Measurements from ENCODE around the gene EPS8L1. TPM values are rescaled to one million over a fixed set of nuclear protein-coding genes. Genes with fewer than 3 reads are reported as not detected.

EPS8L1 gene
- total RNA-seq, 4 donors from 2014 or later = 28.7 to 115 (median 49.1) TPM

DNA sequence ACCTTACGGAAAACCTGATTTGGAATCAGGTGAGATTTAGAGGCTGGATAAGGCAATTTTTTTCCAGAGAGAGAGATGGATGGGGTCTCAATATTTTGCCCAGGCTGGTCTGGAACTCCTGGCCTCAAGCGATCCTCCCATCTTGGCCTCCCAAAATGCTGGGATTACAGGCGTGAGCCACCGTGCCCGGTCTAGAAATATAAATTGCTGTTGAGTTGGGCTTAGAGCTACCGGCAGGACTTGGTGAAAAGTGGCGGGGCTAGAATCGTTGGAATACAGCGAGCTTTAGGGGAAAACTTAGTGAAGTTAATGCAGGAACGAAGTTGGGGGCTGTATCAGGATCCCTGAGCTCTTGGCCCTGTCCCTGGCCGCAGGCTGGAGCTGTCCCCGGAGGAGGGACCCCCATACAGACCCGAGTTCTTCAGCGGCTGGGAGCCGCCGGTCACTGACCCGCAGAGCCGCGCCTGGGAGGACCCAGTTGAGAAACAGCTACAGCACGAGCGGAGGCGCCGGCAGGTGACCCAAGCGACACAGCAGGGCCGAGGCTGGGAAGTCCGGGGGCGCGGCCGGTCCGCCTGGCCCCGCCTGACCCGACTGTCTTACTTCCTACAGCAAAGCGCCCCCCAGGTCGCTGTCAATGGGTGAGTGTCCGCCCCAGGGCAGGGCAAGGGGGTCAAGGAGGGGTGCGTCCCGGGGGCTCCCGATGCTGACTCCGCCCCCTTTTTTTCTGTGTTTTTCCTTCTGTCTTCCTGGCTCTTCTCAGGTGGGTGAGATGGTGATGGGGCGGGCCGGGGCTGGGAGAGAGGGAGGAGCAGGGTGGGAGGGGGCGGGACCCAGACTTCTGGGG is 7.6 kb downstream of the EPS8L1 start:
- 65 to 70% methylated on average over 5 to 38 of the region's 42 CpGs for WGBS, 2 donors (ENCODE audit: low coverage in 1 of 2)
- in situ Hi-C loops (cut with MboI; ENCODE audit: low pct_ligation_motif_present in 1 of 4, low pct_unique_long_range_greater_than_20kb in 1 of 4, low sequenced_read_pairs in 3 of 4) = no loop called here
- Histone ChIP-seq H3K27ac (no peak overlapping the region), H3K4me1 (peaks cover 11 to 53% (median 44%) of the 10 kb centered on the region in 4 donors), H3K4me3 (no peak overlapping the region), H3K9me3 (no peaks in the 10 kb centered on the region), H3K27me3 (peaks cover 77% of the 10 kb centered on the region), H3K36me3 (no peaks in the 10 kb centered on the region)
- DNase-seq = no peak
- TF ChIP-seq EP300 (IDR thresholded peaks at IDR 0.05; ENCODE audit: low read depth) (no peak), POLR2A (IDR thresholded peaks at IDR 0.05) (no peak), POLR2AphosphoS5 (IDR thresholded peaks at IDR 0.05) (no peak)
- TF ChIP-seq, protein P1, sequence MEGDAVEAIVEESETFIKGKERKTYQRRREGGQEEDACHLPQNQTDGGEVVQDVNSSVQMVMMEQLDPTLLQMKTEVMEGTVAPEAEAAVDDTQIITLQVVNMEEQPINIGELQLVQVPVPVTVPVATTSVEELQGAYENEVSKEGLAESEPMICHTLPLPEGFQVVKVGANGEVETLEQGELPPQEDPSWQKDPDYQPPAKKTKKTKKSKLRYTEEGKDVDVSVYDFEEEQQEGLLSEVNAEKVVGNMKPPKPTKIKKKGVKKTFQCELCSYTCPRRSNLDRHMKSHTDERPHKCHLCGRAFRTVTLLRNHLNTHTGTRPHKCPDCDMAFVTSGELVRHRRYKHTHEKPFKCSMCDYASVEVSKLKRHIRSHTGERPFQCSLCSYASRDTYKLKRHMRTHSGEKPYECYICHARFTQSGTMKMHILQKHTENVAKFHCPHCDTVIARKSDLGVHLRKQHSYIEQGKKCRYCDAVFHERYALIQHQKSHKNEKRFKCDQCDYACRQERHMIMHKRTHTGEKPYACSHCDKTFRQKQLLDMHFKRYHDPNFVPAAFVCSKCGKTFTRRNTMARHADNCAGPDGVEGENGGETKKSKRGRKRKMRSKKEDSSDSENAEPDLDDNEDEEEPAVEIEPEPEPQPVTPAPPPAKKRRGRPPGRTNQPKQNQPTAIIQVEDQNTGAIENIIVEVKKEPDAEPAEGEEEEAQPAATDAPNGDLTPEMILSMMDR (IDR thresholded peaks at IDR 0.05) = no peak
- intact Hi-C loops (cut with DNase I; ENCODE audit: low total_unique reads) = no loop called here

DNA sequence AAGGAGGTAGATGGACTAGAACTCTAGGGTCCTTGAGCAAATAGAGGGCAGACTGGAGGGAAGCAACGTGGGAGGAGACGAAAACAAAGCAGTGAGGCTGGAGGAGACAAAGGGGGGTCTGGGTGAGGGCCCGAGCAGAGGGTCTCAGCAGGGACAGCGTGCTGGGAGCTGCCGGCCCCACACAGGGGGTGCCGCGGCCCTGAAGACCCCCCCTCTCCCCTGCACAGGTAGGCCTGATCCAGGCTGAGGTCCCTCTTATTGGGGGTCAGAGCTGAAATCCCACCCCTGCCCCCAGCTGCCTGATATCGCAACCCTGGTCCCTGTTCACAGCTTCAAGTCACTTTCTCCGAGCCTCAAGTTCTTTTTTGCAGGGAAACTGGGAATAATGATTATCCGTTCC is 8.7 kb downstream of the EPS8L1 start:
- TF ChIP-seq EP300 (IDR thresholded peaks at IDR 0.05; ENCODE audit: low read depth) (no peak), POLR2AphosphoS5 (IDR thresholded peaks at IDR 0.05) (no peak), POLR2A (IDR thresholded peaks at IDR 0.05) (no peak)
- TF ChIP-seq, protein P1 (IDR thresholded peaks at IDR 0.05) = no peak
- Histone ChIP-seq H3K4me1 (peaks cover 14 to 57% (median 47%) of the 10 kb centered on the region in 4 donors), H3K4me3 (no peak overlapping the region), H3K27me3 (peaks cover 75% of the 10 kb centered on the region), H3K27ac (no peak overlapping the region), H3K9me3 (no peaks in the 10 kb centered on the region), H3K36me3 (no peaks in the 10 kb centered on the region)
- intact Hi-C loops (cut with DNase I; ENCODE audit: low total_unique reads) (no loop called here), in situ Hi-C loops (cut with MboI; ENCODE audit: low pct_ligation_motif_present in 1 of 4, low pct_unique_long_range_greater_than_20kb in 1 of 4, low sequenced_read_pairs in 3 of 4) (no loop called here)
- WGBS, 2 donors (ENCODE audit: low coverage in 1 of 2) = 87 to 90% methylated on average over 5 to 10 of the region's 10 CpGs
- no peak for DNase-seq

DNA sequence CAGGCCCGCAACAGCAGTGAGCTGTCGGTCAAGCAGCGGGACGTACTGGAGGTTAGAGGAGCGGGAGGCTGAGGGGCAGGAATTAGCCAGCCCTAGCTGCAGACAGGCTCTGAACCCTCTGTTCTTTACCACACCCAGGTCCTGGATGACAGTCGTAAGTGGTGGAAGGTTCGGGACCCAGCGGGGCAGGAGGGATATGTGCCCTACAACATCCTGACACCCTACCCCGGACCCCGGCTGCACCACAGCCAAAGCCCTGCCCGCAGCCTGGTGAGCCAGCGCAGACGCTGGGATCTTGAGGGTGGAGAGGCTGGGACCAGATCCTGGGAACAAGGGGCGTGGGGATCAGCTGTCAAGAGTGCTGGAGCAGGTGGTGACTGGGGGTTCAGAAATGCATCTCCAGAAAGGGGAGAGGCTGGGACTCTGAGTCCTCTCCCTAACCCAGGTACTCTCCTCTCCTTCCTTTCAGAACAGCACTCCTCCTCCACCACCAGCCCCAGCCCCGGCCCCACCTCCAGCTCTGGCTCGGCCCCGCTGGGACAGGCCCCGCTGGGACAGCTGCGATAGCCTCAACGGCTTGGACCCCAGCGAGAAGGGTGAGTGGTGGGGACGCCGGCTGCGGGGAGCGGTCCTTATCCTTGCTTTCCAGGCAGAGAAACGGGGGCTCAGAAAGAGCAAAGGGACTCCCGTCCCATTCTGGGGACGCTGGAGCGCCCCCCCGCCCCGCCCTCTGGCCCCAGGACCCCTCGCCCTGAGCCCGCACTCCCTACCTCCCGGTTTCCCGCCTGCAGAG is 10.4 kb downstream of the EPS8L1 start:
- Histone ChIP-seq H3K4me1 (peaks cover 10 to 41% (median 33%) of the 10 kb centered on the region in 4 donors), H3K27me3 (peaks cover 57% of the 10 kb centered on the region), H3K4me3 (peak overlapping the region in 3 of 4 donors; percentile 21 to 47 (median 36)), H3K27ac (no peak overlapping the region), H3K9me3 (no peaks in the 10 kb centered on the region), H3K36me3 (peaks cover 0 to 4% (median under 1%) of the 10 kb centered on the region in 4 donors)
- DNase-seq = no peak
- intact Hi-C loops (cut with DNase I; ENCODE audit: low total_unique reads) = no loop called here
- TF ChIP-seq POLR2A (IDR thresholded peaks at IDR 0.05) (no peak), POLR2AphosphoS5 (IDR thresholded peaks at IDR 0.05) (no peak), EP300 (IDR thresholded peaks at IDR 0.05; ENCODE audit: low read depth) (no peak)
- TF ChIP-seq, protein P1 (IDR thresholded peaks at IDR 0.05) = no peak
- 45 to 84% methylated on average over 5 to 31 of the region's 35 CpGs for WGBS, 2 donors (ENCODE audit: low coverage in 1 of 2)
- in situ Hi-C loops (cut with MboI; ENCODE audit: low pct_ligation_motif_present in 1 of 4, low pct_unique_long_range_greater_than_20kb in 1 of 4, low sequenced_read_pairs in 3 of 4) = no loop called here
